AG04450 (cell line): ENCODE results near the gene NAA10. TPM values are rescaled to one million over a fixed set of nuclear protein-coding genes. Genes with fewer than 3 reads are reported as not detected.

ENCODE experiments used
- CTCF ChIA-PET: fragments of 300-600, 350-600 bp; formaldehyde crosslinking; extraction: SDS; loops from one replicate; lab custom pipeline; 2022; ENCODE audit warnings: antibody characterized with exemption, inconsistent platforms; lab: Charles Lee
- POLR2A ChIA-PET: fragments of 350-600 bp; formaldehyde crosslinking; extraction: SDS; loops from one replicate; lab custom pipeline; 2021; ENCODE audit warnings: antibody characterized with exemption, inconsistent platforms; lab: Yijun Ruan, JAX
- DNase-seq: peaks from one replicate; pipeline ENCODE4 v3.0.0-alpha.2; 2011; ENCODE audit warnings: low read depth, low spot score
- H3K27ac ChIP-seq: one replicate; pipeline ENCODE4 v1.5.1; 2012; ENCODE audit warnings: low read depth, low read length, control low read depth
- H3K27me3 ChIP-seq: one replicate; pipeline ENCODE4 v1.6.0; 2012; ENCODE audit warnings: low read length; ENCODE audit not compliant: control insufficient read depth, insufficient read depth
- H3K4me3 ChIP-seq: 2 replicates; pipeline ENCODE4 v1.5.1; 2011; ENCODE audit warnings: mild to moderate bottlenecking, low read depth, low read length, control low read depth
- H3K9me3 ChIP-seq: 2 replicates; pipeline ENCODE4 v1.5.1; 2012; ENCODE audit warnings: low read length; ENCODE audit not compliant: control insufficient read depth, insufficient read depth
- CTCF ChIP-seq: IDR thresholded peaks from 2 replicates; pipeline ENCODE4 v1.5.1; 2011; ENCODE audit warnings: low read depth, low read length, control low read depth, inconsistent platforms
- polyA plus RNA-seq: library from polyadenylated mRNA; depleted of rRNA; stranded (reverse); fragments of >200 nt; gene quantifications from 2 replicates; pipeline ENCODE4 v1.2.3, GENCODE V29; 2011

NAA10 gene
- polyA plus RNA-seq, 1 experiment = 42.9 TPM

GRCh38 chrX:153903991-153904957 is 30.6 kb downstream of the NAA10 start, which contains the start of gene AVPR2:
AVPR2 (plus strand) TSS chrX:153904673; CDS start chrX:153905146, 473 bp downstream.
- CTCF ChIA-PET = no interaction called here

GRCh38 chrX:153903238-153903980 is 31.4 kb downstream of the NAA10 start:
- Histone ChIP-seq H3K27ac (no peak overlapping the region), H3K27me3 (peaks cover 4% of the 10 kb centered on the region), H3K4me3 (no peak overlapping the region), H3K9me3 (no peaks in the 10 kb centered on the region)
- no peak for TF ChIP-seq CTCF
- ChIA-PET CTCF (no interaction called here), POLR2A (no interaction called here)
- DNase-seq = no peak

More at GRCh38 chrX:153903991-153904957, 30.6 kb downstream of the NAA10 start, which contains the start of gene AVPR2:
- Histone ChIP-seq H3K9me3 (no peaks in the 10 kb centered on the region), H3K4me3 (no peak within 1 kb of the TSS), H3K27ac (no peak within 1 kb of the TSS), H3K27me3 (peaks cover 2% of the 10 kb centered on the region)
- TF ChIP-seq CTCF = no peak
- POLR2A ChIA-PET = no interaction called here
- DNase-seq = no peak

- CTCF ChIA-PET = no interaction called here
- POLR2A ChIA-PET = no interaction called here
- Histone ChIP-seq H3K9me3 (no peaks in the 10 kb centered on the region), H3K27me3 (peaks cover 2% of the 10 kb centered on the region), H3K4me3 (no peak overlapping the region), H3K27ac (no peak overlapping the region)
- no peak for TF ChIP-seq CTCF
- DNase-seq = no peak
Measured at GRCh38 chrX:153902385-153902784, 32.5 kb downstream of the NAA10 start.

- no peak overlapping the region for H3K27ac ChIP-seq
- H3K9me3 ChIP-seq = no peaks in the 10 kb centered on the region
- CTCF ChIA-PET = no interaction called here
- POLR2A ChIA-PET = no interaction called here
- DNase-seq = no peak
- H3K4me3 ChIP-seq = no peak overlapping the region
- H3K27me3 ChIP-seq = peaks cover 2% of the 10 kb centered on the region
- no peak for TF ChIP-seq CTCF
Measured at GRCh38 chrX:153901753-153902140, 33.1 kb downstream of the NAA10 start.
